ENCODE results near the gene FUT2.

FUT2 gene

DNA sequence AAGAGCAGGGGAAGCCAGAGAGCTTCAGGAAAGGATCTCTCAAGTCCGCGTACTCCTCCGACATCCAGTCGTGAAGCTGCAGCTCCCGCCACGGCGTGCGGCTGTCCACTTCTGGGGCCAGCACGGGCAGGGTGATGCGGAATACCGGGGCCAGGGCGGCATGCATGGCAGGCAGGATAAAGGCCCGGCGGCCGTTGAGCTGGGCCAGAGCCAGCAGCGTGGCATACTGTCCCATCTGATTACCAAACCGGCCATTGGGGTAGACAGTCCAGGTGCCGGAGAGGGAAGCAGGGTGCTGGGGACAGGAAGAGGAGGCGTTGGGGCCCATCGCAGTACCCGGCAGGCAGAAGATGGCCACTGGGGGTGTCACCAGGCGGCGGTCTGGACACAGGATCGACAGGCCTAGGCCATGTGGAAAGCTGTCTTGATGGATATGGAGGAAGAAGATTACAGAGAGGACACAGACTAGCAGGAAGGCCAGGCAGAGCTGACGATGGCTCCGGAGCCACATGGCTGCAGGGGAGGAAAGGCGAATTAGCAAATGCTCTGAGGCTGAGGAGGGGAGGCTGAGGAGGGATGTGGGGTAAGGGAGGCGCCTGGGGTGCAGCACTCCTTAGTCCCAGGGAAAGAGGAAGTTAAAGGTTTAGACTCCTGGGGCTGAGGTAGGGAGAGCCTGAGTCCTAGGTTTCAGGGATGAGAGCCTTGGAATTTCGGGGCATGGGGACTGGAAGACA lies 55.2 kb downstream of the FUT2 start:
- no peak for DNase-seq (ENCODE audit: low spot score)

DNA sequence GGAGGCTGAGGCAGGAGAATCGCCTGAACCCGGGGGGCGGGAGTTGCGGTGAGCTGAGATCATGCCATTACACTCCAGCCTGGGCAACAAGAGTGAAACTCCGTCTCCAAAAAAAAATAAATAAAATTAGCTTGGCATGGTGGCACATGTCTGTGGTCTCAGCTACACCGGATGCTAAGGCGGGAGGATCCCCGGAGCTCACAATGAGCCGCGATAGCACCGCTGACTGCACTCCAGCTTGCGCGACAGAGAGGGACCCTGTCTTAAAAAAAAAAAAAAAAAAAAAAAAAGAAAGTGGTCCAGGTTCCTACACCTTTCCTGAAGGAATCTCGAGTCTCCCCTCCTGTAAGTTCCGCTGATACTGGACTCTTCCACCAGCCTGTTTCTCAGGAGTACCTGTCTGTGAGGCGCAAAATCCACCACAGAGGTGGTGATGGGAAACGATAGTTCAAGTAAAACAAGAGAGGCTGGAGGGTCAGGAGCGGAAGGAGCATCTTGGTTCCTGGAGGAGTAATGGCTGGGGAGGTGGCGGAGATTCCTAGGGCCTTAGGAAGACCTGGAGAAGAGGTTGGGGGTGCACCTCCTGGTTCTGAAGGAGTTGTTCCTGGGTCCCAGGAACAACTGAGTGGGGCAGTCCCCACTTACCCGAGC lies 56.2 kb downstream of the FUT2 start:
- no peak for DNase-seq (ENCODE audit: low spot score)

DNA sequence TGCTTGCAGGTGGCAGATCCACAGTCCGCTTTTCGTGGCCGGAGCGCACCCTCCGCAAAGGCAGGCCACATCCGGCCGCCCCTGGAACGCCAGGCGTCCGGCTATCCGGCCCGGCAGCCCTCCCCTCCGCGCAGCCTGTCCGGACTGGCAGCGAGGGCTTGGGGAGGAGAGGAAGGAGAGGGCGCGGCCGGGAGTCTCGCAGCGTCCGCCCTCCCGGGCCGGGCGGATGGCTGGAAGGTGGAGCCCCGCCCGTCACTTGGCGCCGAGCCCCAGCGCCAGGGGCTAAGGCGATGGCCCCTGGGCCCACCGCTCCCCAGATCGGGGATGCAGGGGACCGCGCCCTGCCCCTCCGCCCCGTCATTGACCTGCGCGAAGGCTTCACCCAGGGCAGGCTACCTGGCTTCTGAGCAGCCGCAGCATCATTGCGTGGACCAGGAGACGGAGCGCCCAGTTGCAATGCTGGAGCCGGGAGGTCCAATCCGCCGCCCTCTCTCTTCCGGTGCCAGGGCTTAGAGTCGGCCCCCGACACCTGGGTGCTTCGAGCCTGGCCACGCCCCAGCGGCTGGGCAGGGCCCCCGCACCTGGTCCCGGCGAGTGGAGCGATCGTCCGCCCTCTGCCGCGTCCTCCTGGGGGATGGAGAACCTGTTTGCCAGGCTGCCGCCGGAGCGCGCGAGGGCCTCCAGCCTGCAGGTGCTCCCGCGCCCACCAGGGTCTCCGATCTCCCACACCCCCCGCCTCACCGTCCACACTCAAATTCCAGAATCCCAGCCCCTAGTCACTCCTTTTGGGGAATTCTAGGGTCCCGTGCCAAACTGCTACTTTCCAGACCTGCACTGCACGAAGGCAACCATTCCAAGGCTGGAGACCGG lies 57.0 kb downstream of the FUT2 start, which contains the start of gene FUT1:
Gene FUT1, minus strand, starts transcription at position 146 of the 870 bp plus-strand sequence. CDS start 1,360 bp downstream, outside the sequence.
- DNase-seq (ENCODE audit: low spot score) = peak; percentile 66

DNA sequence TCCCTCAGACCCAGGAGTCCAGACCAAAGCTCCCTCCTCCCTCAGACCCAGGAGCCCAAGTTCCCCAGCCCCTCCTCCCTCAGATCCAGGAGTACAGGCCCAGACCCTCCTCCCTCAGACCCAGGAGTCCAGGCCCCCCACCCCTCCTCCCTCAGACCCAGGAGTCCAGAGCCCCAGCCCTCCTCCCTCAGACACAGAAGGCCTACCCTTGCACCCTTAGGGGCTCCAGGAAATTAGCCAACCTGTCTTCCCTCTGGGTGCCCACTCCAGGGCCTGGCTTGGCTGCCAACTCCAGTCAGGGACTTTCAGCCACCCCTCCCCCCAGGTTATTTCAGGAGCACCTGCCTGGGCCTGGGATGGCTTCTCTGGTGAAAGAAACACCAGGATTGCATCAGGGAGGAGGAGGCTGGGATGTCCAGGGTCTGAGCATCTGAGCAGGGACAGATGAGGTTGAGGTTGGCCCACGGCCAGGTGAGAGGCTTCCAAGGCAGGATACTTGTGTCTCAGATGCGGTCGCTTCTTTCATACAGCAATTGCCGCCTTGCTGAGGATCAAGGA lies 59.4 kb downstream of the FUT2 start, which contains the start of gene FGF21:
Gene FGF21, plus strand, starts transcription at position 441 of the 558 bp plus-strand sequence. CDS start 713 bp downstream, outside the sequence.
- DNase-seq (ENCODE audit: low spot score) = no peak

All from RKO (cell line).